GM12878 (cell line): ENCODE results near the gene TECPR1. TPM values are rescaled to one million over a fixed set of nuclear protein-coding genes. Genes with fewer than 3 reads are reported as not detected.

Experiments used
- ATAC-seq: fragments of 200-7000 bp; cut with Tn5 transposase; 3 replicates; pipeline ENCODE4 v1.9.1; 2020; ENCODE audit warnings: mild to moderate bottlenecking, moderate library complexity
- BruUV-seq: library from RNA; stranded (reverse); fragments of 400-500 nt; replicated peaks from 2 replicates; lab custom pipeline; 2021; lab: Mats Ljungman, UMichigan
- CTCF ChIA-PET: fragments of 300-600 bp; sonication (Branson Sonifier 250); formaldehyde crosslinking; extraction: SDS; loops from one replicate; lab custom pipeline; 2021; ENCODE audit warnings: inconsistent platforms; lab: Yijun Ruan, JAX
- POLR2A ChIA-PET: fragments of 350-600 bp; formaldehyde crosslinking; extraction: SDS; loops from one replicate; lab custom pipeline; 2021; ENCODE audit warnings: inconsistent platforms; lab: Charles Lee
- RAD21 ChIA-PET: fragments of 300-600 bp; sonication (Branson Sonifier 250); formaldehyde crosslinking; loops from one replicate; lab custom pipeline; 2023; ENCODE audit warnings: antibody characterized with exemption; ENCODE audit not compliant: unreplicated experiment; lab: Charles Lee
- SMC1A ChIA-PET: fragments of 300-600 bp; sonication (Branson Sonifier 250); formaldehyde crosslinking; loops from one replicate; lab custom pipeline; 2023; ENCODE audit not compliant: unreplicated experiment, uncharacterized antibody; lab: Charles Lee
- DNase-seq: peaks from one replicate; pipeline ENCODE4 v3.0.0-alpha.2; 2011; ENCODE audit warnings: low read depth, low spot score
- FAIRE-seq: peaks from 3 replicates; lab custom pipeline; 2011; peaks lifted over from hg19 to GRCh38; lab: Jason Lieb, UNC
- H2AFZ ChIP-seq: 2 replicates; pipeline ENCODE4 v1.6.0; 2011; ENCODE audit warnings: low read depth, low read length, control low read depth; ENCODE audit not compliant: control insufficient read depth
- H3K27ac ChIP-seq: 2 replicates; pipeline ENCODE4 v1.5.1; 2011; ENCODE audit warnings: control low read depth; ENCODE audit not compliant: control insufficient read depth, insufficient read depth
- H3K27me3 ChIP-seq, 2 experiments: replicated peaks in 1 of 2; 2 replicates each; pipeline versions ENCODE4 v1.6.0 to v1.6.1; 2011; ENCODE audit warnings: low read length in 1 of 2; ENCODE audit not compliant: control insufficient read depth in 2 of 2, insufficient read depth in 2 of 2
- H3K36me3 ChIP-seq, 2 experiments: 2 replicates each; pipeline ENCODE4 v1.5.1; 2011; ENCODE audit warnings: low read length in 1 of 2; ENCODE audit not compliant: control insufficient read depth in 2 of 2, insufficient read depth in 2 of 2
- H3K4me1 ChIP-seq: 2 replicates; pipeline ENCODE4 v1.6.1; 2011; ENCODE audit warnings: mild to moderate bottlenecking, low read length, moderate library complexity, mixed read lengths; ENCODE audit not compliant: control insufficient read depth, insufficient read depth
- H3K4me2 ChIP-seq: 2 replicates; pipeline ENCODE4 v1.6.0; 2011; ENCODE audit warnings: control low read depth; ENCODE audit not compliant: control insufficient read depth, insufficient read depth
- H3K4me3 ChIP-seq: fragments of 200-600 bp; sonication (generic); 2 replicates; pipeline ENCODE4 v1.5.1; 2016
- H3K79me2 ChIP-seq: 2 replicates; pipeline ENCODE4 v1.6.0; 2011; ENCODE audit warnings: low read length; ENCODE audit not compliant: control insufficient read depth, insufficient read depth
- H3K9ac ChIP-seq: 2 replicates; pipeline ENCODE4 v1.8.0; 2011; ENCODE audit warnings: low read length, control low read depth, mixed read lengths; ENCODE audit not compliant: control insufficient read depth, insufficient read depth
- H3K9me3 ChIP-seq: replicated peaks from 3 replicates; pipeline ENCODE4 v1.5.1; 2011; ENCODE audit warnings: mild to moderate bottlenecking, low read length; ENCODE audit not compliant: control insufficient read depth, insufficient read depth
- H4K20me1 ChIP-seq: 2 replicates; pipeline ENCODE4 v1.6.0; 2011; ENCODE audit not compliant: control insufficient read depth, insufficient read depth
- ATF7 ChIP-seq: fragments of 450-650 bp; IDR thresholded peaks from 2 replicates; pipeline ENCODE4 v1.6.1; 2016; ENCODE audit warnings: low read depth, mild to moderate bottlenecking
- BACH1 ChIP-seq: fragments of 450-650 bp; IDR thresholded peaks from 2 replicates; pipeline ENCODE4 v1.6.1; 2017; ENCODE audit warnings: mild to moderate bottlenecking, borderline replicate concordance
- BCL11A ChIP-seq: IDR thresholded peaks from 2 replicates; pipeline ENCODE4 v1.6.1; 2011; ENCODE audit warnings: low read depth, low read length
- CBX5 ChIP-seq: sonication (generic); IDR thresholded peaks from 2 replicates; pipeline ENCODE4 v1.6.1; 2016; ENCODE audit warnings: low read depth, moderate library complexity, mild to moderate bottlenecking, inconsistent platforms
- CHD1 ChIP-seq: IDR thresholded peaks from 2 replicates; pipeline ENCODE4 v1.6.1; 2012; ENCODE audit warnings: low read depth, low read length, improper control_type of control experiment
- SIN3A ChIP-seq: IDR thresholded peaks from 2 replicates; pipeline ENCODE4 v1.6.1; 2012; ENCODE audit warnings: low read depth, low read length, improper control_type of control experiment
- TCF12 ChIP-seq: IDR thresholded peaks from 2 replicates; pipeline ENCODE4 v1.6.1; 2011; ENCODE audit warnings: low read depth, mild to moderate bottlenecking, low read length
- ZNF274 ChIP-seq: IDR thresholded peaks from one replicate; pipeline ENCODE4 v1.8.0; 2011; ENCODE audit not compliant: insufficient read length, insufficient read depth
- WGBS: methylation state at CpG from one replicate; pipeline ENCODE4 v1.1.6; 2016; ENCODE audit warnings: low lambda C conversion rate; ENCODE audit not compliant: insufficient replicate concordance, insufficient coverage; ENCODE audit errors: missing lambda C conversion rate; 5-methylcytosine and 5-hydroxymethylcytosine counted together
- in situ Hi-C: fragments of 300-500 bp; cut with MboI; formaldehyde crosslinking; loops from 9 replicates; pipeline ENCODE4 v1.14.3; 2018; ENCODE audit warnings: mixed read lengths
- intact Hi-C: fragments of 100-400 bp; cut with micrococcal nuclease; formaldehyde crosslinking; loops from one replicate; pipeline ENCODE4 v1.14.2; 2022; ENCODE audit not compliant: unreplicated experiment
- polyA plus RNA-seq, 11 experiments: library from polyadenylated mRNA; depleted of rRNA in 4 of 11; unstranded in 6 of 11; stranded (reverse) in 5 of 11; fragments of >200 nt; fragmentation: Nextera tagmentation in 4 of 11; fragmentation: Illumina TruSeq in 1 of 11; extraction: Ambion mirVana in 4 of 11; extraction: Trizol in 1 of 11; gene quantifications; 1 replicate in 1 of 11; 2 replicates in 10 of 11; pipeline versions ENCODE4 v1.2.1 to v1.2.3, GENCODE V29; 2011 to 2016; ENCODE audit warnings: inconsistent platforms in 2 of 11, missing spikeins in 2 of 11, low read depth in 1 of 11
- total RNA-seq, 4 experiments: library from RNA; depleted of rRNA in 3 of 4; stranded (reverse); fragments of >200 nt in 3 of 4; fragmentation: Illumina TruSeq in 1 of 4; extraction: Trizol in 1 of 4; gene quantifications; 2 replicates each; pipeline versions ENCODE4 v1.2.1 to v1.2.3, GENCODE V29; 2013 to 2021
- TF ChIP-seq, protein P1 (sequence below): IDR thresholded peaks from 2 replicates; pipeline ENCODE4 v1.6.1; 2012; ENCODE audit warnings: low read depth, low read length, improper control_type of control experiment
- TF ChIP-seq, protein P2 (sequence below): fragments of 450-650 bp; IDR thresholded peaks from 2 replicates; pipeline ENCODE4 v1.6.1; 2017; ENCODE audit warnings: low read depth, mild to moderate bottlenecking, moderate library complexity
- TF ChIP-seq, protein P3 (sequence below): IDR thresholded peaks from 2 replicates; pipeline ENCODE4 v1.6.1; 2011; ENCODE audit warnings: borderline replicate concordance, low read depth, mild to moderate bottlenecking, moderate library complexity, mixed read lengths, low read length; ENCODE audit not compliant: insufficient read depth; ENCODE audit errors: extremely low read length
- TF ChIP-seq, protein P4 (sequence below): fragments of 450-650 bp; formaldehyde crosslinking; IDR thresholded peaks from 2 replicates; pipeline ENCODE4 v1.4.0; 2020; ENCODE audit warnings: mild to moderate bottlenecking, moderate library complexity
- TF ChIP-seq, protein P5 (sequence below): fragments of 150-350 bp; IDR thresholded peaks from 2 replicates; pipeline ENCODE4 v1.6.1; 2016; ENCODE audit warnings: low read depth, low read length

The TECPR1 gene
- total and polyA plus RNA-seq, 10 of the 15 experiments (the other 5 are each of a cell fraction or from before 2014, with no cell fraction given): 0.26 to 16.8 (median 4.2) TPM

DNA sequence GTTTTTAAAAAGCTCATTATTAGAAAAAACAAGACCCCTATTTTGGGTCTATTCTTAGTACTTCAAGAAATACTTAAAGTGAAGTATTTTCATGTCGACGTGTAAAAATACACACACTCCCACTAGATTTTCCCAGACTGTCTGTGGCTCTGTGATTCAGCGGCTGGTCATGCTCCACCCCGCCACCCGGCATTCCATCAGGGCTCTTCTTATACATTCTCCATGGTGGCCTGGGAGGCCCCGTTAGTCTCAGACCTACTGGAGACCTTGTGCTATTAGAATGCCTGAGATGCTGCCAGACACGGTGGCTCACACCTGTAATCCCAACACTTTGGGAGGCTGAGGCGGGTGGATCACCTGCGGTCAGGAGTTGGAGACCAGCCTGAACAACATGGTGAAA is 13.1 kb downstream of the TECPR1 start:
- DNase-seq: no peak
- 94% methylated on average over 9 of the region's 9 CpGs for WGBS

More for the DNA sequence above, 13.1 kb downstream of the TECPR1 start:
- Histone ChIP-seq H3K4me1 (no peaks in the 10 kb centered on the region), H3K79me2 (no peaks in the 10 kb centered on the region), H3K4me3 (no peak overlapping the region), H3K9ac (no peak overlapping the region), H3K36me3 (no peaks in the 10 kb centered on the region), H3K4me2 (no peak overlapping the region), H3K9me3 (no peaks in the 10 kb centered on the region), H2AFZ (no peak overlapping the region), H4K20me1 (no peaks in the 10 kb centered on the region), H3K27me3 (no peaks in the 10 kb centered on the region), H3K27ac (no peak overlapping the region)
- in situ Hi-C loops: no loop called here
- ChIA-PET RAD21 (interaction anchor here (0.8 to 1.8 kb wide), 3 partner anchors 36 to 216 kb away, joined by 3 to 4 read pairs (median 4); no protein-coding TSS in a partner anchor), CTCF (interaction anchor here (1.0 kb wide), 1 partner anchor 133 kb away, joined by 3 read pairs; the partner anchor contains the start of gene LMTK2), SMC1A (interaction anchor here (2.2 kb wide), 1 partner anchor 70 kb away, joined by 5 read pairs; no protein-coding TSS in a partner anchor), POLR2A (no interaction called here)
- FAIRE-seq (no peak), ATAC-seq (no peak)
- TF ChIP-seq CHD1: no peak
- no peak for TF ChIP-seq ZNF274
- TF ChIP-seq, protein P1, sequence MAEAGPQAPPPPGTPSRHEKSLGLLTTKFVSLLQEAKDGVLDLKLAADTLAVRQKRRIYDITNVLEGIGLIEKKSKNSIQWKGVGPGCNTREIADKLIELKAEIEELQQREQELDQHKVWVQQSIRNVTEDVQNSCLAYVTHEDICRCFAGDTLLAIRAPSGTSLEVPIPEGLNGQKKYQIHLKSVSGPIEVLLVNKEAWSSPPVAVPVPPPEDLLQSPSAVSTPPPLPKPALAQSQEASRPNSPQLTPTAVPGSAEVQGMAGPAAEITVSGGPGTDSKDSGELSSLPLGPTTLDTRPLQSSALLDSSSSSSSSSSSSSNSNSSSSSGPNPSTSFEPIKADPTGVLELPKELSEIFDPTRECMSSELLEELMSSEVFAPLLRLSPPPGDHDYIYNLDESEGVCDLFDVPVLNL: no peak
- TF ChIP-seq SIN3A: no peak
- TF ChIP-seq CBX5: no peak
- TF ChIP-seq, protein P2, sequence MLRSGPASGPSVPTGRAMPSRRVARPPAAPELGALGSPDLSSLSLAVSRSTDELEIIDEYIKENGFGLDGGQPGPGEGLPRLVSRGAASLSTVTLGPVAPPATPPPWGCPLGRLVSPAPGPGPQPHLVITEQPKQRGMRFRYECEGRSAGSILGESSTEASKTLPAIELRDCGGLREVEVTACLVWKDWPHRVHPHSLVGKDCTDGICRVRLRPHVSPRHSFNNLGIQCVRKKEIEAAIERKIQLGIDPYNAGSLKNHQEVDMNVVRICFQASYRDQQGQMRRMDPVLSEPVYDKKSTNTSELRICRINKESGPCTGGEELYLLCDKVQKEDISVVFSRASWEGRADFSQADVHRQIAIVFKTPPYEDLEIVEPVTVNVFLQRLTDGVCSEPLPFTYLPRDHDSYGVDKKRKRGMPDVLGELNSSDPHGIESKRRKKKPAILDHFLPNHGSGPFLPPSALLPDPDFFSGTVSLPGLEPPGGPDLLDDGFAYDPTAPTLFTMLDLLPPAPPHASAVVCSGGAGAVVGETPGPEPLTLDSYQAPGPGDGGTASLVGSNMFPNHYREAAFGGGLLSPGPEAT: no peak
- TF ChIP-seq, protein P3, sequence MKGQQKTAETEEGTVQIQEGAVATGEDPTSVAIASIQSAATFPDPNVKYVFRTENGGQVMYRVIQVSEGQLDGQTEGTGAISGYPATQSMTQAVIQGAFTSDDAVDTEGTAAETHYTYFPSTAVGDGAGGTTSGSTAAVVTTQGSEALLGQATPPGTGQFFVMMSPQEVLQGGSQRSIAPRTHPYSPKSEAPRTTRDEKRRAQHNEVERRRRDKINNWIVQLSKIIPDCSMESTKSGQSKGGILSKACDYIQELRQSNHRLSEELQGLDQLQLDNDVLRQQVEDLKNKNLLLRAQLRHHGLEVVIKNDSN: no peak
- no peak for TF ChIP-seq BACH1
- TF ChIP-seq BCL11A: no peak
- TF ChIP-seq, protein P4, sequence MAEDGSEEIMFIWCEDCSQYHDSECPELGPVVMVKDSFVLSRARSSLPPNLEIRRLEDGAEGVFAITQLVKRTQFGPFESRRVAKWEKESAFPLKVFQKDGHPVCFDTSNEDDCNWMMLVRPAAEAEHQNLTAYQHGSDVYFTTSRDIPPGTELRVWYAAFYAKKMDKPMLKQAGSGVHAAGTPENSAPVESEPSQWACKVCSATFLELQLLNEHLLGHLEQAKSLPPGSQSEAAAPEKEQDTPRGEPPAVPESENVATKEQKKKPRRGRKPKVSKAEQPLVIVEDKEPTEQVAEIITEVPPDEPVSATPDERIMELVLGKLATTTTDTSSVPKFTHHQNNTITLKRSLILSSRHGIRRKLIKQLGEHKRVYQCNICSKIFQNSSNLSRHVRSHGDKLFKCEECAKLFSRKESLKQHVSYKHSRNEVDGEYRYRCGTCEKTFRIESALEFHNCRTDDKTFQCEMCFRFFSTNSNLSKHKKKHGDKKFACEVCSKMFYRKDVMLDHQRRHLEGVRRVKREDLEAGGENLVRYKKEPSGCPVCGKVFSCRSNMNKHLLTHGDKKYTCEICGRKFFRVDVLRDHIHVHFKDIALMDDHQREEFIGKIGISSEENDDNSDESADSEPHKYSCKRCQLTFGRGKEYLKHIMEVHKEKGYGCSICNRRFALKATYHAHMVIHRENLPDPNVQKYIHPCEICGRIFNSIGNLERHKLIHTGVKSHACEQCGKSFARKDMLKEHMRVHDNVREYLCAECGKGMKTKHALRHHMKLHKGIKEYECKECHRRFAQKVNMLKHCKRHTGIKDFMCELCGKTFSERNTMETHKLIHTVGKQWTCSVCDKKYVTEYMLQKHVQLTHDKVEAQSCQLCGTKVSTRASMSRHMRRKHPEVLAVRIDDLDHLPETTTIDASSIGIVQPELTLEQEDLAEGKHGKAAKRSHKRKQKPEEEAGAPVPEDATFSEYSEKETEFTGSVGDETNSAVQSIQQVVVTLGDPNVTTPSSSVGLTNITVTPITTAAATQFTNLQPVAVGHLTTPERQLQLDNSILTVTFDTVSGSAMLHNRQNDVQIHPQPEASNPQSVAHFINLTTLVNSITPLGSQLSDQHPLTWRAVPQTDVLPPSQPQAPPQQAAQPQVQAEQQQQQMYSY (CRISPR knock-in tag): no peak
- TF ChIP-seq, protein P5, sequence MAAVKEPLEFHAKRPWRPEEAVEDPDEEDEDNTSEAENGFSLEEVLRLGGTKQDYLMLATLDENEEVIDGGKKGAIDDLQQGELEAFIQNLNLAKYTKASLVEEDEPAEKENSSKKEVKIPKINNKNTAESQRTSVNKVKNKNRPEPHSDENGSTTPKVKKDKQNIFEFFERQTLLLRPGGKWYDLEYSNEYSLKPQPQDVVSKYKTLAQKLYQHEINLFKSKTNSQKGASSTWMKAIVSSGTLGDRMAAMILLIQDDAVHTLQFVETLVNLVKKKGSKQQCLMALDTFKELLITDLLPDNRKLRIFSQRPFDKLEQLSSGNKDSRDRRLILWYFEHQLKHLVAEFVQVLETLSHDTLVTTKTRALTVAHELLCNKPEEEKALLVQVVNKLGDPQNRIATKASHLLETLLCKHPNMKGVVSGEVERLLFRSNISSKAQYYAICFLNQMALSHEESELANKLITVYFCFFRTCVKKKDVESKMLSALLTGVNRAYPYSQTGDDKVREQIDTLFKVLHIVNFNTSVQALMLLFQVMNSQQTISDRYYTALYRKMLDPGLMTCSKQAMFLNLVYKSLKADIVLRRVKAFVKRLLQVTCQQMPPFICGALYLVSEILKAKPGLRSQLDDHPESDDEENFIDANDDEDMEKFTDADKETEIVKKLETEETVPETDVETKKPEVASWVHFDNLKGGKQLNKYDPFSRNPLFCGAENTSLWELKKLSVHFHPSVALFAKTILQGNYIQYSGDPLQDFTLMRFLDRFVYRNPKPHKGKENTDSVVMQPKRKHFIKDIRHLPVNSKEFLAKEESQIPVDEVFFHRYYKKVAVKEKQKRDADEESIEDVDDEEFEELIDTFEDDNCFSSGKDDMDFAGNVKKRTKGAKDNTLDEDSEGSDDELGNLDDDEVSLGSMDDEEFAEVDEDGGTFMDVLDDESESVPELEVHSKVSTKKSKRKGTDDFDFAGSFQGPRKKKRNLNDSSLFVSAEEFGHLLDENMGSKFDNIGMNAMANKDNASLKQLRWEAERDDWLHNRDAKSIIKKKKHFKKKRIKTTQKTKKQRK: no peak
- no peak for TF ChIP-seq TCF12
- no peak for TF ChIP-seq ATF7
- intact Hi-C loops: no loop called here
- no TSS peak for BruUV-seq
